Measurements from ENCODE around the gene SMARCA4.

The SMARCA4 gene

GRCh38 chr19:10960314-10961072 is at the start of gene SMARCA4:
Gene SMARCA4, plus strand, starts transcription at chr19:10961030. Its CDS starts 23,122 bp downstream, at chr19:10984152.
- peak; percentile 94 to 99 (median 97) for DNase-seq

GRCh38 chr19:10911579-10912363 is 49.1 kb upstream of the SMARCA4 start:
- DNase-seq = no peak

- no peak for DNase-seq
Measured at GRCh38 chr19:10912619-10913018, 48.2 kb upstream of the SMARCA4 start.

- DNase-seq = no peak
Measured at GRCh38 chr19:10913716-10914340, 47.0 kb upstream of the SMARCA4 start.

- DNase-seq = no peak
Measured at GRCh38 chr19:10915130-10916091, 45.4 kb upstream of the SMARCA4 start.

GRCh38 chr19:10916602-10917001 is 44.2 kb upstream of the SMARCA4 start:
- DNase-seq = no peak

GRCh38 chr19:10918359-10918758 is 42.5 kb upstream of the SMARCA4 start:
- DNase-seq = no peak

- no peak for DNase-seq
Measured at GRCh38 chr19:10919352-10920287, 41.2 kb upstream of the SMARCA4 start.

- DNase-seq = no peak
Measured at GRCh38 chr19:10920288-10920655, 40.6 kb upstream of the SMARCA4 start.

GRCh38 chr19:10920781-10921180 is 40.0 kb upstream of the SMARCA4 start:
- no peak for DNase-seq

- no peak for DNase-seq
Measured at GRCh38 chr19:10921199-10921909, 39.5 kb upstream of the SMARCA4 start.

- DNase-seq = no peak
Measured at GRCh38 chr19:10921910-10922637, 38.8 kb upstream of the SMARCA4 start.

GRCh38 chr19:10922638-10923014 is 38.2 kb upstream of the SMARCA4 start:
- DNase-seq = no peak

- DNase-seq = no peak
Measured at GRCh38 chr19:10923260-10924112, 37.3 kb upstream of the SMARCA4 start.

- no peak for DNase-seq
Measured at GRCh38 chr19:10924597-10924996, 36.2 kb upstream of the SMARCA4 start.

- peak in 2 of 6 experiments; percentile 8 to 27 for DNase-seq
Measured at GRCh38 chr19:10927730-10928562, 32.9 kb upstream of the SMARCA4 start.

- DNase-seq = peak; percentile 83 to 92 (median 88)
Measured at GRCh38 chr19:10928563-10929401, 32.0 kb upstream of the SMARCA4 start, which contains the start of the genes TIMM29 and YIPF2. Gene TIMM29, plus strand, starts transcription at chr19:10928811. Its CDS starts 12 bp downstream, at chr19:10928823. Gene YIPF2, minus strand, starts transcription at chr19:10928639. Its CDS starts 229 bp downstream, at chr19:10928410.

All from stimulated activated naive CD4-positive, alpha-beta T cell (primary cell).